DOHH2 (cell line): ENCODE measurements around the gene CDH22.

Experiments
- CTCF ChIP-seq: fragments of 200-600 bp; sonication (generic); IDR thresholded peaks from one replicate; pipeline ENCODE4 v1.5.1; 2014; ENCODE audit warnings: antibody characterized with exemption, mild to moderate bottlenecking, low read depth, low read length; ENCODE audit not compliant: poor library complexity, severe bottlenecking
- EZH2phosphoT487 ChIP-seq: fragments of 200-600 bp; sonication (generic); IDR thresholded peaks from 2 replicates; pipeline ENCODE4 v1.6.1; 2017; ENCODE audit warnings: borderline replicate concordance, mild to moderate bottlenecking, antibody characterized with exemption, low read length, moderate library complexity, mixed read lengths

- TF ChIP-seq CTCF (no peak), EZH2phosphoT487 (no peak)
Observed at GRCh38 chr20:46229478-46230105, 78.7 kb downstream of the CDH22 start.
